Upper lobe of right lung (tissue), 1 donor: ENCODE measurements around the gene RSPH10B2. TPM values are rescaled to one million over a fixed set of nuclear protein-coding genes. Genes with fewer than 3 reads are reported as not detected.
"Not testable (repeated sequence)": the region's sequence is repeated elsewhere in the genome, so short reads cannot be mapped to it uniquely, and the experiment has no call there.

ENCODE experiments used
- ATAC-seq: fragments of 200-7000 bp; cut with Tn5 transposase; one replicate; pipeline ENCODE4 v1.9.1; 2020; ENCODE audit warnings: mild to moderate bottlenecking, moderate library complexity
- DNase-seq: peaks from one replicate; pipeline ENCODE4 v3.0.0-alpha.2; 2020
- H3K27ac ChIP-seq: fragments of 200-600 bp; one replicate; pipeline ENCODE4 v1.8.0; 2022
- H3K27me3 ChIP-seq: fragments of 200-600 bp; one replicate; pipeline ENCODE4 v1.8.0; 2022; ENCODE audit warnings: mild to moderate bottlenecking
- H3K36me3 ChIP-seq: fragments of 200-600 bp; one replicate; pipeline ENCODE4 v1.8.0; 2022
- H3K4me1 ChIP-seq: fragments of 200-600 bp; one replicate; pipeline ENCODE4 v1.8.0; 2022
- H3K4me3 ChIP-seq: fragments of 200-600 bp; one replicate; pipeline ENCODE4 v1.8.0; 2022; ENCODE audit warnings: mild to moderate bottlenecking
- H3K9me3 ChIP-seq: fragments of 200-600 bp; one replicate; pipeline ENCODE4 v1.8.0; 2022
- CTCF ChIP-seq: fragments of 200-600 bp; IDR thresholded peaks from one replicate; pipeline ENCODE4 v1.8.0; 2022; ENCODE audit warnings: antibody characterized with exemption
- intact Hi-C: fragments of 100-400 bp; cut with DNase I; formaldehyde crosslinking; loops from one replicate; pipeline ENCODE4 v1.11.0; 2022
- total RNA-seq: library from RNA; stranded (reverse); fragmentation: NEBNext Ultra II Directional; extraction: Animal tissue kit (Norgen Biotek cat#: 25700); gene quantifications from one replicate; pipeline ENCODE4 v1.2.1, GENCODE V29; 2021
- donor health status: DM: no; HTN: yes; CAD: no; lungs with severe emphysema.

Gene RSPH10B2
- total RNA-seq, 1 donor from 2014 or later: not detected

DNA sequence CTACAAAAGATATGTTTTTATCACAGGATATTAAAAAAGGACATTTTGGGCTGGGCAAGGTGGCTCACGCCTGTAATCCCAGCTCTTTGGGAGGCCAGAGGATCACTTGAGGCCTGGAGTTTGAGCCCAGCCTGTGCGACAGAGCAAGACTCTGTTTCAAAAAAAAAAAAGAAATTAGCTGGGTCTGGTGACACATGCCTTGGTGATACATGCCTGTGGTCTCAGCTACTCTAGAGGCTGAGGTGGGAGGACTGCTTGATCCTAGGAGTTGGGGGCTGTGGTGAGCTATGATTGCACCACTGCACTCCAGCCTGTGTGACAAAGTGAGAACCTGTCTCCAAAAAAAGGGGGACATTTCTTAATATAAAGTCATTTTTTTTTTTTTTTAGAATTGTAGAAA, 46.4 kb downstream of the RSPH10B2 start:
- H3K36me3 ChIP-seq, ATAC-seq, H3K9me3 ChIP-seq, DNase-seq, H3K27me3 ChIP-seq, H3K4me1 ChIP-seq, H3K4me3 ChIP-seq, H3K27ac ChIP-seq, intact Hi-C loops: not testable (repeated sequence)

DNA sequence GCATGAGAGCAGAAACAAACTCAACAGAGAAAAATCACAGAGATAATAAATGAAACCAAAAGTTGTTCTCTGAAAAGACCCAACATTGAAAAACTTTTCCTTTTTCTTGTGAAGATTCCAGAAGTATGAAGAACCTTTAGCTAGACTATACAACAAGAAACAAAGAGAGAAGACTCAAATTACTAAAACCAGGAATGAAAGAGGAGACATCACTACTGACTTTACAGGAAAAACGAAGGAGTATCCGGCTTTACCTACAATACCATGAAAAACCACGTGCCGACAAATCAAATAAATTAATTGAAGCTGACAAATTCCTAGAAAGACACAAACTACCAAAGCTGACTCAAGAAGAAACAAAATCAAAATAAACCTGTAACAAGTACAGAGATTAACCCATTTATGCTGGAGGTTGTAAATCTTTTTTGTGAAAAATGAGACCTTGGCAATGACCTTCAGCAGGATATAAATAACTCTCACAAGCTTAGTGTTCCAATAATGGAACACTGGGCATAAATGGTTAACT, 53.6 kb downstream of the RSPH10B2 start:
- H3K4me1 ChIP-seq, H3K27me3 ChIP-seq, H3K4me3 ChIP-seq, H3K27ac ChIP-seq, ATAC-seq, H3K36me3 ChIP-seq, intact Hi-C loops, DNase-seq, H3K9me3 ChIP-seq: not testable (repeated sequence)

DNA sequence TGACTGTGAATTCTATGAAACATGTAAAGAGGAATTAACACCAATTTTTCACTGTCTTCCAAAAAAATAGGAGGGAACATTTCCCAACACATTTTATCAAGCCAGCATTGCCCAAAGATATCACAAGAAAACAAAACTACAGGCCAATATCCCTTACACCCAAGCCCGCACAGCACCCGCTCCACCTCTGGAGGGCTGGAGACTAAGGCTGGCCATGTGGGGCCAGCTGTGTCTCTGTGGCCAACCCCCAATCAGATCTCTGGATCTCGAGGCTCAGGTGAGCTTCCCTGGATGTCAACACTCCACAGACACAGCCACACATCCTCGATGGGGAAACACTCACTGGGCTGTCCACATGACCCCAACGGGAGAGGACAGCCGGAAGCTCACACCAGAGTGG, 54.1 kb downstream of the RSPH10B2 start:
- intact Hi-C loops, ATAC-seq, H3K27ac ChIP-seq, H3K9me3 ChIP-seq, H3K4me3 ChIP-seq, DNase-seq, H3K36me3 ChIP-seq, H3K27me3 ChIP-seq, H3K4me1 ChIP-seq: not testable (repeated sequence)

GRCh38 chr7:6813011-6813410, 59.1 kb downstream of the RSPH10B2 start:
- peaks cover 16% of the 10 kb centered on the region for H3K36me3 ChIP-seq
- H3K4me1 ChIP-seq, H3K4me3 ChIP-seq, H3K9me3 ChIP-seq, H3K27ac ChIP-seq, intact Hi-C loops, H3K27me3 ChIP-seq, DNase-seq, ATAC-seq: not testable (repeated sequence)

- intact Hi-C loops: not testable (repeated sequence)
Measured at GRCh38 chr7:6815470-6815869, 61.6 kb downstream of the RSPH10B2 start.

DNA sequence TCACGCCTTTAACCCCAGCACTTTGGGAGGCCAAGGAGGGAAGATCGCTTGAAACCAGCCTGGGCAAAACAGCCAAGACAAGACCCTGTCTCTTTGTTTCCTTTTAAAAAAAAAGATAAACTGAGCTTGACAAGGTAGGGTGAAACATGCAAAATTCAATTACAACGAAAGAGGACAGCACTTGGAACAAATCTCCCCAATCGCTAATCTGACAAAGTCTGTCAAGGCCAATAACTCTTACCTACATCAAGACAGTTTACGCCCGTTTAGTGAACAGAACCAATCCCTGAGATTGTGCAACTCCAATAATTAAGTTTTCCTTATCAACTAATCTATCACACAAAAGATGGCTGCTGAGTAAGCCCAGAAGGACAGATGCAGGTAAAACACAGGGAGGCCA, 67.7 kb downstream of the RSPH10B2 start:
- peaks cover 38% of the 10 kb centered on the region for H3K36me3 ChIP-seq
- H3K4me3 ChIP-seq, H3K27ac ChIP-seq, DNase-seq, H3K9me3 ChIP-seq, intact Hi-C loops, H3K4me1 ChIP-seq, ATAC-seq, H3K27me3 ChIP-seq: not testable (repeated sequence)

More at GRCh38 chr7:6815470-6815869, 61.6 kb downstream of the RSPH10B2 start:
- ATAC-seq, H3K27ac ChIP-seq, H3K4me3 ChIP-seq, H3K27me3 ChIP-seq, DNase-seq, H3K4me1 ChIP-seq, H3K9me3 ChIP-seq: not testable (repeated sequence)
- H3K36me3 ChIP-seq: peaks cover 32% of the 10 kb centered on the region

DNA sequence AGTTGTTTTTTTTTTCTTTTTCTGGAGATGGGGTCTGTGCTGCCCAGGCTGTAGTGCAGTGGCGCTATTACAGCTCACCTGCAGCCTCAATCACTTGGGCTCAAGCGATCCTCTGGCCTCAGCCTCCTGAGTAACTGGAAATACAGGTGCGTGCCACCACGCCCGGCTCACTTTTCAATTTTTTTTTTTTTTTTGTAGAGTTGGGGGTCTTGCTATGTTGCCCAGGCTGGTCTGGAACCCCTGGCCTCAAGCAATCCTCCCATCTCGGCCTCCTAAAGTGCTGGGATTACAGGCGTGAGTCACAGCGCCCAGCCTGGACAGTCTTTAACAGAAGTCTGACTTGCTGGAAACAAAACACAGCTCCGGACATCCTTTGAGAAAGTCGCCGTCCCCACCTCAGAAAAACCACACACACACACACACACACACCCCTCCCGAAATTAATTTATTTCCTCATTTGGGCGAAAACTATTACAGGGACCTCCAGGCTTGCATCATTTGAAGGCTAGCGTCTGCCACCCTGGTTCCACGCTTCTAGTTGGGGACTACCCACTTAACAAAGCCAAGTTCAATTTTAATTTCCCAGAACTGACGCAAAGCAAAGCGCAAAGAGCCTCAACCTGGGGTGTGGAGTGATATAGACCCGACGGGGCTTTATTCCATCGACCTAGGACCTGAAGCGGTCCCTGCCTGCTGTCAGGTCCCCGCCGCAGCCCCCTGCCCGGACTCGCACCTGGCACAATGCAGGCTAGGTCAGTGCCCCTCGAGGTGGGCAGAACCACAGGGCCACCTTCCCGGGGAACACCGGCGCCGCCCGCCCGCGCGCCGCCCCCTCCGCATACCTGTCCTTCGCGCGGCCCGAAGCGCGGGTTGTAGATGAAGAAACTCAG, 71.6 kb downstream of the RSPH10B2 start:
- H3K4me1 ChIP-seq, intact Hi-C loops, H3K27me3 ChIP-seq, DNase-seq, H3K27ac ChIP-seq, H3K9me3 ChIP-seq: not testable (repeated sequence)
- Histone ChIP-seq H3K4me3 (peak overlapping the region; percentile 64), H3K36me3 (peaks cover 22% of the 10 kb centered on the region)
- peak; percentile 54 for ATAC-seq

GRCh38 chr7:6826151-6826550, 72.2 kb downstream of the RSPH10B2 start, which contains the start of gene CCZ1B:
Gene CCZ1B (minus strand): TSS chr7:6826275. CDS start chr7:6826197, 78 bp downstream.
- peak; percentile 21 for TF ChIP-seq CTCF
- H3K27me3 ChIP-seq, H3K4me1 ChIP-seq, intact Hi-C loops, H3K9me3 ChIP-seq: not testable (repeated sequence)
- Histone ChIP-seq H3K27ac (peak within 1 kb of the TSS; percentile 78), H3K4me3 (peak within 1 kb of the TSS; percentile 64), H3K36me3 (peaks cover 16% of the 10 kb centered on the region)
- peak; percentile 95 for DNase-seq
- peak; percentile 99 for ATAC-seq

- intact Hi-C loops, H3K4me3 ChIP-seq: not testable (repeated sequence)
Measured at GRCh38 chr7:6827180-6827579, 73.3 kb downstream of the RSPH10B2 start.

DNA sequence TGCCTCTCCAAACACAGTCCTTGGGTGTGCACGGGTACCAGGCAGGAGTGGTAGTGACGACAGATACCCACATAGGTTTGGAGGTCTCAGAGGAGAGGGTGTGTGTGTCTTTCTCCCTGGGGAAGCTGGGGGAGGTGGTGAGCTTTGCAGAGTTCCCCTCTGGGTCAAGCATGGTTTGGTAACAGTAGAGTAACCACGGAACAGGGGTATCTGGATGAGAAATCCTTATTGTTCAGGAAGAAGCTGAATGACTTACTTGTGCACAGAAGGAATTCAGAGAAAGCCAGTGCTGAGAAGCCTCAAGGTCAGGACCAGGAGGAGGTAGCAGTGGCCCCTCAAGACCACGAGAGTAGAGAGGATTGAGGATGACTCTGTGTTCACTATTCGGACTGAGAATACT, 75.7 kb downstream of the RSPH10B2 start:
- intact Hi-C loops, ATAC-seq, H3K4me3 ChIP-seq, DNase-seq, H3K4me1 ChIP-seq, H3K36me3 ChIP-seq, H3K9me3 ChIP-seq, H3K27ac ChIP-seq: not testable (repeated sequence)
- H3K27me3 ChIP-seq: peaks cover 17% of the 10 kb centered on the region

More at GRCh38 chr7:6827180-6827579, 73.3 kb downstream of the RSPH10B2 start:
- peak; percentile 12 for ATAC-seq
- H3K27me3 ChIP-seq, H3K4me1 ChIP-seq, H3K9me3 ChIP-seq, H3K36me3 ChIP-seq, DNase-seq, H3K27ac ChIP-seq: not testable (repeated sequence)

DNA sequence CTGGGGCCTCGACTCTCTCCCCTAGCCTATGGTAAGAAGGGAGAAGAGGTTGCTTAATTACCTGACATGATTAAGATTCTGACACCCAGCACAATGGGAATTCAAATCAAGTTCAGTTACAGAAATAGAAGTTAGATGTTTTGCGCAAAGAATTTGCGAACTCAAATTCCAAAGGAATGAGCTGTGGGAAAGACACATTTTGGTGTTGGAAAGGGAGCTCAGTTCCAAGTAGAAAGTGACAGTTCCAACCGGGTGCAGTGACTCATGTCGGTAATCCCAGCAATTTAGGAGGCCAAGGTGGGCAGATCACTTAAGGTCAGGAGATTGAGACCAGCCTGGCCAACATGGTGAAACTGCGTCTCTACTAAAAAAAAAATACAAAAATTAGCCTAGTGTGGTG, 76.1 kb downstream of the RSPH10B2 start:
- H3K4me1 ChIP-seq, H3K9me3 ChIP-seq, H3K27ac ChIP-seq, H3K36me3 ChIP-seq, ATAC-seq, DNase-seq, H3K4me3 ChIP-seq, intact Hi-C loops: not testable (repeated sequence)
- H3K27me3 ChIP-seq: peaks cover 17% of the 10 kb centered on the region
